ENCODE results near the gene FUS.

Gene FUS

GRCh38 chr16:31214708-31215286 lies 34.9 kb downstream of the FUS start:
- no peak for DNase-seq (ENCODE audit: low read depth)
- Histone ChIP-seq H3K9ac (ENCODE audit: low read length) (no peak overlapping the region), H3K36me3 (ENCODE audit: control insufficient read depth, insufficient read depth, low read length, severe bottlenecking) (no peaks in the 10 kb centered on the region), H3K4me1 (ENCODE audit: control insufficient read depth, insufficient read depth, low read length) (peaks cover 7% of the 10 kb centered on the region), H3K9me3 (ENCODE audit: control insufficient read depth, low read length) (no peaks in the 10 kb centered on the region), H3K4me3 (ENCODE audit: low read length) (peak overlapping the region; percentile 68), H3K27me3 (replicated peaks; ENCODE audit: control insufficient read depth, insufficient read depth, low read length) (peaks cover 57% of the 10 kb centered on the region)

GRCh38 chr16:31215287-31216162 lies 35.6 kb downstream of the FUS start:
- H3K4me1 ChIP-seq (ENCODE audit: control insufficient read depth, insufficient read depth, low read length): peaks cover 7% of the 10 kb centered on the region
- peaks cover 56% of the 10 kb centered on the region for H3K27me3 ChIP-seq (replicated peaks; ENCODE audit: control insufficient read depth, insufficient read depth, low read length)
- peak; percentile 78 for DNase-seq (ENCODE audit: low read depth)
- H3K4me3 ChIP-seq (ENCODE audit: low read length): peak overlapping the region; percentile 68
- no peak overlapping the region for H3K9ac ChIP-seq (ENCODE audit: low read length)
- no peaks in the 10 kb centered on the region for H3K36me3 ChIP-seq (ENCODE audit: control insufficient read depth, insufficient read depth, low read length, severe bottlenecking)
- no peaks in the 10 kb centered on the region for H3K9me3 ChIP-seq (ENCODE audit: control insufficient read depth, low read length)

- Histone ChIP-seq H3K36me3 (ENCODE audit: control insufficient read depth, insufficient read depth, low read length, severe bottlenecking) (no peaks in the 10 kb centered on the region), H3K4me1 (ENCODE audit: control insufficient read depth, insufficient read depth, low read length) (peaks cover 7% of the 10 kb centered on the region), H3K9me3 (ENCODE audit: control insufficient read depth, low read length) (no peaks in the 10 kb centered on the region), H3K27me3 (replicated peaks; ENCODE audit: control insufficient read depth, insufficient read depth, low read length) (peaks cover 61% of the 10 kb centered on the region), H3K9ac (ENCODE audit: low read length) (no peak within 1 kb of the TSS), H3K4me3 (ENCODE audit: low read length) (peak within 1 kb of the TSS; percentile 68)
- DNase-seq (ENCODE audit: low read depth): no peak
These were observed 36.6 kb downstream of the FUS start, which contains the start of gene PYDC1 for GRCh38 chr16:31216422-31217135. Gene PYDC1, minus strand, starts transcription at chr16:31217135. Its CDS starts 107 bp downstream, at chr16:31217028.

- no peaks in the 10 kb centered on the region for H3K36me3 ChIP-seq (ENCODE audit: control insufficient read depth, insufficient read depth, low read length, severe bottlenecking)
- peaks cover 57% of the 10 kb centered on the region for H3K27me3 ChIP-seq (replicated peaks; ENCODE audit: control insufficient read depth, insufficient read depth, low read length)
- no peak overlapping the region for H3K9ac ChIP-seq (ENCODE audit: low read length)
- no peak overlapping the region for H3K4me3 ChIP-seq (ENCODE audit: low read length)
- no peaks in the 10 kb centered on the region for H3K9me3 ChIP-seq (ENCODE audit: control insufficient read depth, low read length)
- H3K4me1 ChIP-seq (ENCODE audit: control insufficient read depth, insufficient read depth, low read length): peaks cover 7% of the 10 kb centered on the region
- no peak for DNase-seq (ENCODE audit: low read depth)
These were observed 37.2 kb downstream of the FUS start for GRCh38 chr16:31217136-31217530.

GRCh38 chr16:31219154-31219741 lies 39.3 kb downstream of the FUS start:
- Histone ChIP-seq H3K4me3 (ENCODE audit: low read length) (no peak overlapping the region), H3K36me3 (ENCODE audit: control insufficient read depth, insufficient read depth, low read length, severe bottlenecking) (no peaks in the 10 kb centered on the region), H3K9me3 (ENCODE audit: control insufficient read depth, low read length) (no peaks in the 10 kb centered on the region), H3K27me3 (replicated peaks; ENCODE audit: control insufficient read depth, insufficient read depth, low read length) (peaks cover 56% of the 10 kb centered on the region), H3K9ac (ENCODE audit: low read length) (no peak overlapping the region), H3K4me1 (ENCODE audit: control insufficient read depth, insufficient read depth, low read length) (peaks cover 7% of the 10 kb centered on the region)
- DNase-seq (ENCODE audit: low read depth): no peak

- no peaks in the 10 kb centered on the region for H3K36me3 ChIP-seq (ENCODE audit: control insufficient read depth, insufficient read depth, low read length, severe bottlenecking)
- no peaks in the 10 kb centered on the region for H3K9me3 ChIP-seq (ENCODE audit: control insufficient read depth, low read length)
- peaks cover 38% of the 10 kb centered on the region for H3K27me3 ChIP-seq (replicated peaks; ENCODE audit: control insufficient read depth, insufficient read depth, low read length)
- no peak for DNase-seq (ENCODE audit: low read depth)
- H3K4me3 ChIP-seq (ENCODE audit: low read length): no peak overlapping the region
- no peaks in the 10 kb centered on the region for H3K4me1 ChIP-seq (ENCODE audit: control insufficient read depth, insufficient read depth, low read length)
- no peak overlapping the region for H3K9ac ChIP-seq (ENCODE audit: low read length)
These were observed 41.6 kb downstream of the FUS start for GRCh38 chr16:31221357-31222160.

GRCh38 chr16:31223044-31223443 lies 43.1 kb downstream of the FUS start:
- Histone ChIP-seq H3K4me1 (ENCODE audit: control insufficient read depth, insufficient read depth, low read length) (no peaks in the 10 kb centered on the region), H3K36me3 (ENCODE audit: control insufficient read depth, insufficient read depth, low read length, severe bottlenecking) (no peaks in the 10 kb centered on the region), H3K9ac (ENCODE audit: low read length) (no peak overlapping the region)

GRCh38 chr16:31224092-31224955 lies 44.4 kb downstream of the FUS start:
- H3K27me3 ChIP-seq (replicated peaks; ENCODE audit: control insufficient read depth, insufficient read depth, low read length): peaks cover 12% of the 10 kb centered on the region
- no peaks in the 10 kb centered on the region for H3K36me3 ChIP-seq (ENCODE audit: control insufficient read depth, insufficient read depth, low read length, severe bottlenecking)
- no peak overlapping the region for H3K9ac ChIP-seq (ENCODE audit: low read length)
- H3K9me3 ChIP-seq (ENCODE audit: control insufficient read depth, low read length): no peaks in the 10 kb centered on the region
- DNase-seq (ENCODE audit: low read depth): no peak
- no peak overlapping the region for H3K4me3 ChIP-seq (ENCODE audit: low read length)
- H3K4me1 ChIP-seq (ENCODE audit: control insufficient read depth, insufficient read depth, low read length): no peaks in the 10 kb centered on the region

More at GRCh38 chr16:31223044-31223443, 43.1 kb downstream of the FUS start:
- no peak for DNase-seq (ENCODE audit: low read depth)
- Histone ChIP-seq H3K9me3 (ENCODE audit: control insufficient read depth, low read length) (no peaks in the 10 kb centered on the region), H3K27me3 (replicated peaks; ENCODE audit: control insufficient read depth, insufficient read depth, low read length) (peaks cover 24% of the 10 kb centered on the region), H3K4me3 (ENCODE audit: low read length) (no peak overlapping the region)

GRCh38 chr16:31225193-31225592 lies 45.3 kb downstream of the FUS start:
- no peaks in the 10 kb centered on the region for H3K4me1 ChIP-seq (ENCODE audit: control insufficient read depth, insufficient read depth, low read length)
- H3K4me3 ChIP-seq (ENCODE audit: low read length): no peak overlapping the region
- no peaks in the 10 kb centered on the region for H3K9me3 ChIP-seq (ENCODE audit: control insufficient read depth, low read length)

GRCh38 chr16:31228206-31228605 lies 48.3 kb downstream of the FUS start:
- Histone ChIP-seq H3K4me1 (ENCODE audit: control insufficient read depth, insufficient read depth, low read length) (no peaks in the 10 kb centered on the region), H3K9ac (ENCODE audit: low read length) (no peak overlapping the region), H3K36me3 (ENCODE audit: control insufficient read depth, insufficient read depth, low read length, severe bottlenecking) (no peaks in the 10 kb centered on the region), H3K27me3 (replicated peaks; ENCODE audit: control insufficient read depth, insufficient read depth, low read length) (peaks cover under 1% of the 10 kb centered on the region), H3K4me3 (ENCODE audit: low read length) (no peak overlapping the region), H3K9me3 (ENCODE audit: control insufficient read depth, low read length) (no peaks in the 10 kb centered on the region)
- no peak for DNase-seq (ENCODE audit: low read depth)

More at GRCh38 chr16:31225193-31225592, 45.3 kb downstream of the FUS start:
- Histone ChIP-seq H3K36me3 (ENCODE audit: control insufficient read depth, insufficient read depth, low read length, severe bottlenecking) (no peaks in the 10 kb centered on the region), H3K27me3 (replicated peaks; ENCODE audit: control insufficient read depth, insufficient read depth, low read length) (peaks cover 12% of the 10 kb centered on the region), H3K9ac (ENCODE audit: low read length) (no peak overlapping the region)
- no peak for DNase-seq (ENCODE audit: low read depth)
